ENCODE data around the gene CRHR1. TPM values are rescaled to one million over a fixed set of nuclear protein-coding genes. Genes with fewer than 3 reads are reported as not detected.

CRHR1 gene
- total RNA-seq, 1 experiment from 2014 or later = 0.15 TPM

GRCh38 chr17:45789874-45790273 is 5.8 kb downstream of the CRHR1 start:
- no peaks in the 10 kb centered on the region for H3K27me3 ChIP-seq (ENCODE audit: control insufficient read depth, insufficient read depth, low read length)
- ATAC-seq = no peak
- CTCF ChIA-PET = interaction anchor here (0.6 kb wide), 1 partner anchor 8 kb away, joined by 12 read pairs; no protein-coding TSS in a partner anchor
- H3K27ac ChIP-seq (ENCODE audit: low read length) = no peak overlapping the region
- POLR2A ChIA-PET = no interaction called here
- no peak for TF ChIP-seq TCF7L2 (IDR thresholded peaks at IDR 0.05; ENCODE audit: low read depth, low read length)
- no peaks in the 10 kb centered on the region for H3K9me3 ChIP-seq (ENCODE audit: control insufficient read depth, insufficient read depth, low read depth, low read length)
- H3K4me1 ChIP-seq (ENCODE audit: control insufficient read depth, insufficient read depth, low read length) = no peaks in the 10 kb centered on the region
- H3K4me3 ChIP-seq (ENCODE audit: low read depth in 2 of 2, low read length in 2 of 2) = no peak overlapping the region
- H3K36me3 ChIP-seq (ENCODE audit: control insufficient read depth, insufficient read depth, low read length) = no peaks in the 10 kb centered on the region
- no peak for DNase-seq (ENCODE audit: low read depth, low spot score)
- in situ Hi-C loops (cut with HindIII; ENCODE audit: low pct_unique_long_range_greater_than_20kb, low sequenced_read_pairs) (no loop called here), intact Hi-C loops (cut with micrococcal nuclease; ENCODE audit: unreplicated experiment) (no loop called here)
- no TSS peak for BruUV-seq (replicated peaks)

- in situ Hi-C loops (cut with HindIII; ENCODE audit: low pct_unique_long_range_greater_than_20kb, low sequenced_read_pairs) = no loop called here
- DNase-seq (ENCODE audit: low read depth, low spot score) (no peak), ATAC-seq (no peak)
- ChIA-PET POLR2A (no interaction called here), CTCF (no interaction called here)
- BruUV-seq (replicated peaks) = no TSS peak
- TF ChIP-seq SIN3A (IDR thresholded peaks at IDR 0.05; ENCODE audit: borderline replicate concordance, insufficient read depth, low read depth, low read length) (no peak), POLR2AphosphoS5 (IDR thresholded peaks at IDR 0.05; ENCODE audit: low read depth, low read length) (no peak), REST (IDR thresholded peaks at IDR 0.05; ENCODE audit: insufficient read depth in 1 of 2, low read depth in 2 of 2, low read length in 1 of 2) (no peak), TCF7L2 (IDR thresholded peaks at IDR 0.05; ENCODE audit: low read depth, low read length) (no peak), CTCF (IDR thresholded peaks at IDR 0.05) (no peak)
- Histone ChIP-seq H3K9me3 (ENCODE audit: control insufficient read depth, insufficient read depth, low read depth, low read length) (no peaks in the 10 kb centered on the region), H3K27me3 (ENCODE audit: control insufficient read depth, insufficient read depth, low read length) (no peaks in the 10 kb centered on the region), H3K27ac (ENCODE audit: low read length) (no peak overlapping the region), H3K4me3 (ENCODE audit: low read depth in 2 of 2, low read length in 2 of 2) (no peak overlapping the region), H3K36me3 (ENCODE audit: control insufficient read depth, insufficient read depth, low read length) (no peaks in the 10 kb centered on the region), H3K4me1 (ENCODE audit: control insufficient read depth, insufficient read depth, low read length) (no peaks in the 10 kb centered on the region)
- intact Hi-C loops (cut with micrococcal nuclease; ENCODE audit: unreplicated experiment) = no loop called here
Observed at GRCh38 chr17:45790296-45790922, 6.3 kb downstream of the CRHR1 start.

GRCh38 chr17:45791041-45791582 is 7.0 kb downstream of the CRHR1 start:
- in situ Hi-C loops (cut with HindIII; ENCODE audit: low pct_unique_long_range_greater_than_20kb, low sequenced_read_pairs) = no loop called here
- H3K4me1 ChIP-seq (ENCODE audit: control insufficient read depth, insufficient read depth, low read length) = no peaks in the 10 kb centered on the region
- no TSS peak for BruUV-seq (replicated peaks)
- POLR2A ChIA-PET = no interaction called here
- no peak overlapping the region for H3K27ac ChIP-seq (ENCODE audit: low read length)
- intact Hi-C loops (cut with micrococcal nuclease; ENCODE audit: unreplicated experiment) = no loop called here
- no peak for ATAC-seq
- TF ChIP-seq CTCF (IDR thresholded peaks at IDR 0.05) (no peak), REST (IDR thresholded peaks at IDR 0.05; ENCODE audit: insufficient read depth in 1 of 2, low read depth in 2 of 2, low read length in 1 of 2) (no peak), SIN3A (IDR thresholded peaks at IDR 0.05; ENCODE audit: borderline replicate concordance, insufficient read depth, low read depth, low read length) (no peak), POLR2AphosphoS5 (IDR thresholded peaks at IDR 0.05; ENCODE audit: low read depth, low read length) (no peak), TCF7L2 (IDR thresholded peaks at IDR 0.05; ENCODE audit: low read depth, low read length) (no peak)
- H3K36me3 ChIP-seq (ENCODE audit: control insufficient read depth, insufficient read depth, low read length) = no peaks in the 10 kb centered on the region
- no peaks in the 10 kb centered on the region for H3K9me3 ChIP-seq (ENCODE audit: control insufficient read depth, insufficient read depth, low read depth, low read length)
- H3K27me3 ChIP-seq (ENCODE audit: control insufficient read depth, insufficient read depth, low read length) = no peaks in the 10 kb centered on the region
- CTCF ChIA-PET = interaction anchor here (0.7 kb wide), 1 partner anchor 11 kb away, joined by 7 read pairs; no protein-coding TSS in a partner anchor
- DNase-seq (ENCODE audit: low read depth, low spot score) = no peak
- no peak overlapping the region for H3K4me3 ChIP-seq (ENCODE audit: low read depth in 2 of 2, low read length in 2 of 2)

Data from Panc1 (cell line).